Stimulated activated CD8-positive, alpha-beta memory T cell treated with anti-CD3 and anti-CD28 coated beads, Interleukin-4, amount 100 ng/mL, for 1 hour (primary cell): Measurements from ENCODE around the gene CYP46A1.

Source experiments
- DNase-seq, 2 donors: peaks; one replicate each; pipeline ENCODE4 v3.0.0-alpha.2; 2020; ENCODE audit warnings: low read depth in 2 of 2, low spot score in 1 of 2

CYP46A1 gene

GRCh38 chr14:99708449-99708848 lies 24.4 kb downstream of the CYP46A1 start:
- DNase-seq, result no peak

- DNase-seq, result no peak
Observed at GRCh38 chr14:99713972-99714371, 29.9 kb downstream of the CYP46A1 start.

GRCh38 chr14:99715266-99716000 lies 31.3 kb downstream of the CYP46A1 start:
- no peak for DNase-seq

GRCh38 chr14:99716091-99716849 lies 32.2 kb downstream of the CYP46A1 start:
- DNase-seq, result no peak

- DNase-seq, result no peak
Observed at GRCh38 chr14:99716850-99717681, 33.0 kb downstream of the CYP46A1 start.

GRCh38 chr14:99717682-99718013 lies 33.5 kb downstream of the CYP46A1 start:
- DNase-seq, result no peak

- no peak for DNase-seq
Observed at GRCh38 chr14:99718031-99718810, 34.1 kb downstream of the CYP46A1 start.

- DNase-seq, result no peak
Observed at GRCh38 chr14:99718811-99719192, 34.7 kb downstream of the CYP46A1 start.

- no peak for DNase-seq
Observed at GRCh38 chr14:99720941-99721791, 37.1 kb downstream of the CYP46A1 start.

GRCh38 chr14:99721792-99722516 lies 37.9 kb downstream of the CYP46A1 start:
- no peak for DNase-seq

- no peak for DNase-seq
Observed at GRCh38 chr14:99722741-99723140, 38.6 kb downstream of the CYP46A1 start.

- no peak for DNase-seq
Observed at GRCh38 chr14:99724196-99724891, 40.2 kb downstream of the CYP46A1 start.

- DNase-seq, result no peak
Observed at GRCh38 chr14:99724939-99725773, 41.1 kb downstream of the CYP46A1 start.

GRCh38 chr14:99725774-99726537 lies 41.9 kb downstream of the CYP46A1 start:
- DNase-seq, result no peak

GRCh38 chr14:99726538-99727095 lies 42.5 kb downstream of the CYP46A1 start:
- DNase-seq, result no peak

- DNase-seq, result no peak
Observed at GRCh38 chr14:99727096-99727870, 43.2 kb downstream of the CYP46A1 start.
